DND-41 (cell line): ENCODE results near the gene MAP3K5.

Source experiments
- CTCF ChIP-seq: IDR thresholded peaks from 2 replicates; pipeline ENCODE4 v1.5.1; 2012; ENCODE audit warnings: borderline replicate concordance, low read length, moderate library complexity, mild to moderate bottlenecking; ENCODE audit not compliant: poor library complexity, severe bottlenecking; ENCODE audit errors: extremely low read depth
- EZH2 ChIP-seq: IDR thresholded peaks from 3 replicates; pipeline ENCODE4 v1.6.1; 2012; ENCODE audit warnings: borderline replicate concordance, low read depth, mild to moderate bottlenecking, moderate library complexity, low read length, inconsistent platforms; ENCODE audit not compliant: severe bottlenecking

- TF ChIP-seq CTCF (no peak), EZH2 (no peak)
Observed at GRCh38 chr6:136568129-136568528, 224.1 kb downstream of the MAP3K5 start.
